Upper lobe of left lung (tissue), 4 donors: ENCODE data around the gene FBN3.

ENCODE experiments used
- CTCF ChIP-seq, 6 experiments: fragments of 450-650 bp in 4 of 6; fragments of 200-600 bp in 2 of 6; sonication (generic) in 2 of 6; IDR thresholded peaks; one replicate each; pipeline ENCODE4 v1.5.1; 2016 to 2019; ENCODE audit warnings: antibody characterized with exemption in 6 of 6
- EP300 ChIP-seq, 4 donors: sonication (generic); formaldehyde crosslinking; IDR thresholded peaks; one replicate each; pipeline ENCODE4 v1.5.1; 2017; ENCODE audit warnings: antibody characterized with exemption in 4 of 4, control low read depth in 2 of 4
- POLR2A ChIP-seq, 4 donors: fragments of 450-650 bp; IDR thresholded peaks; one replicate each; pipeline ENCODE4 v1.5.1; 2016 to 2017; ENCODE audit warnings: antibody characterized with exemption in 4 of 4, mild to moderate bottlenecking in 2 of 4
- POLR2AphosphoS5 ChIP-seq, 2 donors: sonication (generic); formaldehyde crosslinking; IDR thresholded peaks; one replicate each; pipeline ENCODE4 v1.5.1; 2017; ENCODE audit warnings: antibody characterized with exemption in 2 of 2

DNA sequence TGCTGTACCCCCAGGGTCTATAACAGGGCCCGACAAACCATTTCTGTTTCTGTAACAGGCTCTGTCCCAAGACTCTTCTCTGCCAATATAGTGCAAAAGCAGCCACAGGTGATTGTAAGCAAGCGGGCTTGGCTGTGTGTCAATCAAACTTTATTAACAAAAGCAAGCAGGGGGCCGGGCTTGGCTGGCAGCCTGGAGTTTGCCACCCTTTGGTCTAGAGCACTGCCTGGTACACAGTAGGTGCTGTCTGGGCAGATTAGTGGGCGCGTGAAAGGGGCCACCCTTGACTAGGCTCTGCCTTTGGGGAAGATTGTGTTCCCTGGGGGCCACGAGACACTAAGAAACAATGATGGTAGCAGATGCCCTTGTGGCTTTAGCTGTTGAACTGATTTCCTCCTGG, 69.4 kb downstream of the FBN3 start:
- no peak for TF ChIP-seq CTCF (IDR thresholded peaks at IDR 0.05)
- TF ChIP-seq POLR2AphosphoS5 (IDR thresholded peaks at IDR 0.05) = no peak
- no peak for TF ChIP-seq POLR2A (IDR thresholded peaks at IDR 0.05)
- no peak for TF ChIP-seq EP300 (IDR thresholded peaks at IDR 0.05)
